ENCODE measurements around the gene ATP2B2. TPM values are rescaled to one million over a fixed set of nuclear protein-coding genes. Genes with fewer than 3 reads are reported as not detected.

Gene ATP2B2
- total and polyA plus RNA-seq, 2 experiments from 2014 or later = 0.42 to 0.63 TPM

GRCh38 chr3:10475983-10476382 is 29.4 kb downstream of the ATP2B2 start:
- H3K79me2 ChIP-seq (replicated peaks; ENCODE audit: insufficient read depth) = no peaks in the 10 kb centered on the region
- Mint-ChIP-seq H3K27me3 (ENCODE audit: insufficient read depth, low read depth, poor library complexity) (peaks cover 10% of the 10 kb centered on the region), H3K4me1 (peaks cover 7% of the 10 kb centered on the region), H3K9me3 (peaks cover 8% of the 10 kb centered on the region; the same call in 2 of the 3 replicates), H3K36me3 (ENCODE audit: low read depth) (no peaks in the 10 kb centered on the region; the same call in 2 of the 3 replicates), H3K4me3 (no peak overlapping the region), H3K27ac (no peak overlapping the region)
- no peak overlapping the region for H3K4me2 ChIP-seq
- no peaks in the 10 kb centered on the region for H3K27me3 ChIP-seq (ENCODE audit: insufficient read depth)
- peaks cover 3% of the 10 kb centered on the region; the same call in 1 of the 2 replicates for H3K4me1 ChIP-seq (ENCODE audit: insufficient read depth)
- no peak overlapping the region for H3K27ac ChIP-seq (ENCODE audit: low read depth)
- H3K9me2 ChIP-seq (ENCODE audit: insufficient read depth) = no peaks in the 10 kb centered on the region
- H3F3A ChIP-seq (replicated peaks; ENCODE audit: low read depth) = no peaks in the 10 kb centered on the region
- no peak overlapping the region for H3K4me3 ChIP-seq
- DNase-seq (ENCODE audit: low spot score) (no peak), ATAC-seq (no peak)
- no peaks in the 10 kb centered on the region for H4K20me1 ChIP-seq (replicated peaks; ENCODE audit: insufficient read depth)
- no peak for TF ChIP-seq ZNF462 (CRISPR knock-in tag; IDR thresholded peaks at IDR 0.05)
- TF ChIP-seq CREB1 (CRISPR knock-in tag; IDR thresholded peaks at IDR 0.05; ENCODE audit: low read depth) = no peak
- no peak for TF ChIP-seq JUNB (IDR thresholded peaks at IDR 0.05; ENCODE audit: unreplicated experiment)
- no peak for TF ChIP-seq EZH2 (IDR thresholded peaks at IDR 0.05; ENCODE audit: low read depth, unreplicated experiment)
- TF ChIP-seq CTCF (conservative IDR thresholded peaks at IDR 0.05; ENCODE audit: low read depth in 2 of 2) = no peak
- no peak for TF ChIP-seq STAT1 (IDR thresholded peaks at IDR 0.05; ENCODE audit: unreplicated experiment)
- TF ChIP-seq ETS1 (IDR thresholded peaks at IDR 0.05) = no peak
- no peak for TF ChIP-seq ZNF114 (CRISPR knock-in tag; IDR thresholded peaks at IDR 0.05)
- TF ChIP-seq REST (IDR thresholded peaks at IDR 0.05; ENCODE audit: unreplicated experiment) = no peak
- no peak for TF ChIP-seq NANOG (IDR thresholded peaks at IDR 0.05; ENCODE audit: borderline replicate concordance)
- no peak for TF ChIP-seq ZNF331 (CRISPR knock-in tag; IDR thresholded peaks at IDR 0.05; ENCODE audit: low read depth)
- TF ChIP-seq EZH2phosphoT487 (IDR thresholded peaks at IDR 0.05; ENCODE audit: unreplicated experiment) = no peak
- TF ChIP-seq POLR2AphosphoS5 (IDR thresholded peaks at IDR 0.05; ENCODE audit: low read depth) = no peak
- H3K36me3 ChIP-seq (ENCODE audit: insufficient read depth) = no peaks in the 10 kb centered on the region
- no peak overlapping the region for H2AFZ ChIP-seq

All from GM23338 (cell line).